GM12878 (cell line): ENCODE measurements around the gene ABCD3. TPM values are rescaled to one million over a fixed set of nuclear protein-coding genes. Genes with fewer than 3 reads are reported as not detected.

ENCODE experiments used
- EGR1 ChIP-seq, 2 experiments: IDR thresholded peaks; 1 replicate in 1 of 2; 2 replicates in 1 of 2; pipeline ENCODE4 v1.6.1; 2011 to 2012; ENCODE audit warnings: low read depth in 2 of 2, low read length in 2 of 2, borderline replicate concordance in 1 of 2, mild to moderate bottlenecking in 1 of 2, moderate library complexity in 1 of 2
- KAT2A ChIP-seq: conservative IDR thresholded peaks from 2 replicates; pipeline ENCODE4 v1.6.1; 2011; ENCODE audit warnings: low read depth, low read length; ENCODE audit not compliant: control insufficient read depth
- MTA2 ChIP-seq: fragments of 450-650 bp; IDR thresholded peaks from 2 replicates; pipeline ENCODE4 v1.6.1; 2016; ENCODE audit warnings: low read depth, mild to moderate bottlenecking, moderate library complexity
- MYC ChIP-seq: IDR thresholded peaks from 2 replicates; pipeline ENCODE4 v1.6.1; 2011; ENCODE audit warnings: mild to moderate bottlenecking, low read length, moderate library complexity, inconsistent platforms; ENCODE audit not compliant: insufficient read depth, insufficient replicate concordance, insufficient read length, severe bottlenecking
- NBN ChIP-seq: fragments of 450-650 bp; IDR thresholded peaks from 2 replicates; pipeline ENCODE4 v1.6.1; 2016
- NR2F1 ChIP-seq: fragments of 450-650 bp; conservative IDR thresholded peaks from 2 replicates; pipeline ENCODE4 v1.6.1; 2017; ENCODE audit warnings: mild to moderate bottlenecking
- POLR2A ChIP-seq: IDR thresholded peaks from 2 replicates; pipeline ENCODE4 v1.6.1; 2011; ENCODE audit warnings: low read depth, mild to moderate bottlenecking, low read length
- SIX5 ChIP-seq: IDR thresholded peaks from 2 replicates; pipeline ENCODE4 v1.6.1; 2011; ENCODE audit warnings: mild to moderate bottlenecking, low read depth, low read length, moderate library complexity; ENCODE audit not compliant: severe bottlenecking
- SMAD1 ChIP-seq: fragments of 450-650 bp; IDR thresholded peaks from 2 replicates; pipeline ENCODE4 v1.6.1; 2018; ENCODE audit warnings: mild to moderate bottlenecking, low read depth; ENCODE audit not compliant: partially characterized antibody
- SMAD5 ChIP-seq: IDR thresholded peaks from 2 replicates; pipeline ENCODE4 v1.6.1; 2016; ENCODE audit warnings: antibody characterized with exemption, low read depth
- SMARCA5 ChIP-seq: fragments of 450-650 bp; IDR thresholded peaks from 2 replicates; pipeline ENCODE4 v1.6.1; 2017; ENCODE audit warnings: mild to moderate bottlenecking
- SMC3 ChIP-seq: IDR thresholded peaks from 2 replicates; pipeline ENCODE4 v1.6.1; 2011; ENCODE audit warnings: low read length, improper control_type of control experiment, borderline replicate concordance
- STAT3 ChIP-seq: IDR thresholded peaks from 2 replicates; pipeline ENCODE4 v1.6.1; 2011; ENCODE audit warnings: low read depth, low read length, improper control_type of control experiment
- WRNIP1 ChIP-seq: IDR thresholded peaks from 2 replicates; pipeline ENCODE4 v1.6.1; 2011; ENCODE audit warnings: low read depth, low read length, improper control_type of control experiment, borderline replicate concordance
- YBX1 ChIP-seq: fragments of 450-650 bp; IDR thresholded peaks from 2 replicates; pipeline ENCODE4 v1.6.1; 2016; ENCODE audit warnings: antibody characterized with exemption
- ZNF207 ChIP-seq: fragments of 450-650 bp; IDR thresholded peaks from 2 replicates; pipeline ENCODE4 v1.6.1; 2014; ENCODE audit warnings: antibody characterized with exemption, mild to moderate bottlenecking, borderline replicate concordance
- ZNF24 ChIP-seq: fragments of 450-650 bp; IDR thresholded peaks from 2 replicates; pipeline ENCODE4 v1.6.1; 2017; ENCODE audit warnings: antibody characterized with exemption, mild to moderate bottlenecking
- ZNF622 ChIP-seq: fragments of 450-650 bp; IDR thresholded peaks from 2 replicates; pipeline ENCODE4 v1.6.1; 2017; ENCODE audit warnings: mild to moderate bottlenecking, inconsistent platforms
- ZZZ3 ChIP-seq: IDR thresholded peaks from 2 replicates; pipeline ENCODE4 v1.6.1; 2011; ENCODE audit warnings: low read depth; ENCODE audit not compliant: control insufficient read depth, insufficient read length
- polyA plus RNA-seq, 11 experiments: library from polyadenylated mRNA; depleted of rRNA in 4 of 11; unstranded in 6 of 11; stranded (reverse) in 5 of 11; fragments of >200 nt; fragmentation: Nextera tagmentation in 4 of 11; fragmentation: Illumina TruSeq in 1 of 11; extraction: Ambion mirVana in 4 of 11; extraction: Trizol in 1 of 11; gene quantifications; 1 replicate in 1 of 11; 2 replicates in 10 of 11; pipeline versions ENCODE4 v1.2.1 to v1.2.3, GENCODE V29; 2011 to 2016; ENCODE audit warnings: inconsistent platforms in 2 of 11, missing spikeins in 2 of 11, low read depth in 1 of 11
- total RNA-seq, 4 experiments: library from RNA; depleted of rRNA in 3 of 4; stranded (reverse); fragments of >200 nt in 3 of 4; fragmentation: Illumina TruSeq in 1 of 4; extraction: Trizol in 1 of 4; gene quantifications; 2 replicates each; pipeline versions ENCODE4 v1.2.1 to v1.2.3, GENCODE V29; 2013 to 2021
- TF ChIP-seq, protein P1 (sequence below): fragments of 150-350 bp; IDR thresholded peaks from 2 replicates; pipeline ENCODE4 v1.6.1; 2016; ENCODE audit warnings: low read depth, low read length
- TF ChIP-seq, protein P2 (sequence below): fragments of 450-650 bp; conservative IDR thresholded peaks from 2 replicates; pipeline ENCODE4 v1.6.1; 2017; ENCODE audit warnings: mild to moderate bottlenecking, moderate library complexity
- TF ChIP-seq, protein P3 (sequence below): IDR thresholded peaks from 2 replicates; pipeline ENCODE4 v1.6.1; 2011; ENCODE audit warnings: borderline replicate concordance, low read depth, mild to moderate bottlenecking, moderate library complexity, low read length; ENCODE audit not compliant: insufficient read depth, poor library complexity, severe bottlenecking
- TF ChIP-seq, protein P4 (sequence below), 3 experiments: IDR thresholded peaks in 2 of 3; conservative IDR thresholded peaks in 1 of 3; 2 replicates each; pipeline ENCODE4 v1.5.1; 2011; ENCODE audit warnings: low read depth in 3 of 3, low read length in 3 of 3, mild to moderate bottlenecking in 3 of 3, control low read depth in 2 of 3, moderate library complexity in 2 of 3, inconsistent platforms in 1 of 3, mixed read lengths in 1 of 3; ENCODE audit not compliant: control insufficient read depth in 2 of 3, insufficient read depth in 1 of 3; ENCODE audit errors: extremely low read depth in 1 of 3

ABCD3 gene
- total and polyA plus RNA-seq, 10 of the 15 experiments (the other 5 are each of a cell fraction or from before 2014, with no cell fraction given), result 15.1 to 40.2 (median 24.1) TPM

DNA sequence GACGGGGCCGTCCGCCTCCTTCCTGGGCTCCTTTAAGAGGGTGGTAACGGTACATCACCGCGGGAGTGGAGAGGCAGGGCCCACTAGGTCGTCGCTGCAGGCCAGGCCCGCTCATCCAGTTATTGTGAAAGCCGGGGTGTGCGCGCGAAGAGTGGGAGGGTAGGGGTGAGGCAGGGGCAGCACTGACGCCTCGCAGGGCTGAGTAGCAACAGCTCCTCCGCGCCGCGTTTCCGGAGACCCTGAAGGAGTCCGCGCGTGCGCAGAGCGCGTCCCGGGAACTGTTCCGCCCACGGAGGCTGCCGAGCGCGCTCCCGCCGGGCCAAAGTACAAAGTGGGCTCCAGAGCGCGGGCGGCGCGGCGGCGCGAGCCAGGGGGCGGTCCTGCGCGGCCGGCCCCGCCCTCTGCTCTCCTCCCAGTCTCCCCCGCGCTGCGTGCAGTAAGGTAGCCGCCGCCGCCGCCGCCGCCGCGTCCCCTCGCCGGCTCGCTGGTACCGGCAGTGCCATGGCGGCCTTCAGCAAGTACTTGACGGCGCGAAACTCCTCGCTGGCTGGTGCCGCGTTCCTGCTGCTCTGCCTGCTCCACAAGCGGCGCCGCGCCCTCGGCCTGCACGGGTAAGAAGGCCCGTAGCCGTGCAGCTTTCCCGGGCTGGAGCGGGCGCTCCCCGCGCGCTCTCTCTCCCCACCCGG is at the start of gene ABCD3 (continued):
- TF ChIP-seq, protein P1, sequence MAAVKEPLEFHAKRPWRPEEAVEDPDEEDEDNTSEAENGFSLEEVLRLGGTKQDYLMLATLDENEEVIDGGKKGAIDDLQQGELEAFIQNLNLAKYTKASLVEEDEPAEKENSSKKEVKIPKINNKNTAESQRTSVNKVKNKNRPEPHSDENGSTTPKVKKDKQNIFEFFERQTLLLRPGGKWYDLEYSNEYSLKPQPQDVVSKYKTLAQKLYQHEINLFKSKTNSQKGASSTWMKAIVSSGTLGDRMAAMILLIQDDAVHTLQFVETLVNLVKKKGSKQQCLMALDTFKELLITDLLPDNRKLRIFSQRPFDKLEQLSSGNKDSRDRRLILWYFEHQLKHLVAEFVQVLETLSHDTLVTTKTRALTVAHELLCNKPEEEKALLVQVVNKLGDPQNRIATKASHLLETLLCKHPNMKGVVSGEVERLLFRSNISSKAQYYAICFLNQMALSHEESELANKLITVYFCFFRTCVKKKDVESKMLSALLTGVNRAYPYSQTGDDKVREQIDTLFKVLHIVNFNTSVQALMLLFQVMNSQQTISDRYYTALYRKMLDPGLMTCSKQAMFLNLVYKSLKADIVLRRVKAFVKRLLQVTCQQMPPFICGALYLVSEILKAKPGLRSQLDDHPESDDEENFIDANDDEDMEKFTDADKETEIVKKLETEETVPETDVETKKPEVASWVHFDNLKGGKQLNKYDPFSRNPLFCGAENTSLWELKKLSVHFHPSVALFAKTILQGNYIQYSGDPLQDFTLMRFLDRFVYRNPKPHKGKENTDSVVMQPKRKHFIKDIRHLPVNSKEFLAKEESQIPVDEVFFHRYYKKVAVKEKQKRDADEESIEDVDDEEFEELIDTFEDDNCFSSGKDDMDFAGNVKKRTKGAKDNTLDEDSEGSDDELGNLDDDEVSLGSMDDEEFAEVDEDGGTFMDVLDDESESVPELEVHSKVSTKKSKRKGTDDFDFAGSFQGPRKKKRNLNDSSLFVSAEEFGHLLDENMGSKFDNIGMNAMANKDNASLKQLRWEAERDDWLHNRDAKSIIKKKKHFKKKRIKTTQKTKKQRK, result no peak
- TF ChIP-seq SMC3 (no peak), ZNF622 (no peak), MTA2 (peak; percentile 49; the same call in 1 of the 2 replicates), NBN (peak; percentile 86), EGR1 (IDR thresholded peaks at IDR 0.05; ENCODE audit: borderline replicate concordance in 1 of 2, low read depth in 2 of 2, low read length in 2 of 2) (peak in 1 of 2 experiments; percentile 89; a peak in 2 of 3 replicates), ZNF207 (peak; percentile 47), NR2F1 (peak; percentile 57), MYC (no peak), SMARCA5 (0 out of 2 replicates have a peak, but pooled peaks have one; percentile 32), SIX5 (no peak), SMAD1 (no peak), YBX1 (no peak), KAT2A (no peak), STAT3 (no peak), SMAD5 (no peak), POLR2A (peak; percentile 94), WRNIP1 (no peak), ZZZ3 (no peak), ZNF24 (no peak; the same call in 1 of the 2 replicates)
- TF ChIP-seq, protein P2, sequence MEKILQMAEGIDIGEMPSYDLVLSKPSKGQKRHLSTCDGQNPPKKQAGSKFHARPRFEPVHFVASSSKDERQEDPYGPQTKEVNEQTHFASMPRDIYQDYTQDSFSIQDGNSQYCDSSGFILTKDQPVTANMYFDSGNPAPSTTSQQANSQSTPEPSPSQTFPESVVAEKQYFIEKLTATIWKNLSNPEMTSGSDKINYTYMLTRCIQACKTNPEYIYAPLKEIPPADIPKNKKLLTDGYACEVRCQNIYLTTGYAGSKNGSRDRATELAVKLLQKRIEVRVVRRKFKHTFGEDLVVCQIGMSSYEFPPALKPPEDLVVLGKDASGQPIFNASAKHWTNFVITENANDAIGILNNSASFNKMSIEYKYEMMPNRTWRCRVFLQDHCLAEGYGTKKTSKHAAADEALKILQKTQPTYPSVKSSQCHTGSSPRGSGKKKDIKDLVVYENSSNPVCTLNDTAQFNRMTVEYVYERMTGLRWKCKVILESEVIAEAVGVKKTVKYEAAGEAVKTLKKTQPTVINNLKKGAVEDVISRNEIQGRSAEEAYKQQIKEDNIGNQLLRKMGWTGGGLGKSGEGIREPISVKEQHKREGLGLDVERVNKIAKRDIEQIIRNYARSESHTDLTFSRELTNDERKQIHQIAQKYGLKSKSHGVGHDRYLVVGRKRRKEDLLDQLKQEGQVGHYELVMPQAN, result no peak; the same call in none of the 2 replicates
- TF ChIP-seq, protein P3, sequence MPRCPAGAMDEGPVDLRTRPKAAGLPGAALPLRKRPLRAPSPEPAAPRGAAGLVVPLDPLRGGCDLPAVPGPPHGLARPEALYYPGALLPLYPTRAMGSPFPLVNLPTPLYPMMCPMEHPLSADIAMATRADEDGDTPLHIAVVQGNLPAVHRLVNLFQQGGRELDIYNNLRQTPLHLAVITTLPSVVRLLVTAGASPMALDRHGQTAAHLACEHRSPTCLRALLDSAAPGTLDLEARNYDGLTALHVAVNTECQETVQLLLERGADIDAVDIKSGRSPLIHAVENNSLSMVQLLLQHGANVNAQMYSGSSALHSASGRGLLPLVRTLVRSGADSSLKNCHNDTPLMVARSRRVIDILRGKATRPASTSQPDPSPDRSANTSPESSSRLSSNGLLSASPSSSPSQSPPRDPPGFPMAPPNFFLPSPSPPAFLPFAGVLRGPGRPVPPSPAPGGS, result no peak
- TF ChIP-seq, protein P4, sequence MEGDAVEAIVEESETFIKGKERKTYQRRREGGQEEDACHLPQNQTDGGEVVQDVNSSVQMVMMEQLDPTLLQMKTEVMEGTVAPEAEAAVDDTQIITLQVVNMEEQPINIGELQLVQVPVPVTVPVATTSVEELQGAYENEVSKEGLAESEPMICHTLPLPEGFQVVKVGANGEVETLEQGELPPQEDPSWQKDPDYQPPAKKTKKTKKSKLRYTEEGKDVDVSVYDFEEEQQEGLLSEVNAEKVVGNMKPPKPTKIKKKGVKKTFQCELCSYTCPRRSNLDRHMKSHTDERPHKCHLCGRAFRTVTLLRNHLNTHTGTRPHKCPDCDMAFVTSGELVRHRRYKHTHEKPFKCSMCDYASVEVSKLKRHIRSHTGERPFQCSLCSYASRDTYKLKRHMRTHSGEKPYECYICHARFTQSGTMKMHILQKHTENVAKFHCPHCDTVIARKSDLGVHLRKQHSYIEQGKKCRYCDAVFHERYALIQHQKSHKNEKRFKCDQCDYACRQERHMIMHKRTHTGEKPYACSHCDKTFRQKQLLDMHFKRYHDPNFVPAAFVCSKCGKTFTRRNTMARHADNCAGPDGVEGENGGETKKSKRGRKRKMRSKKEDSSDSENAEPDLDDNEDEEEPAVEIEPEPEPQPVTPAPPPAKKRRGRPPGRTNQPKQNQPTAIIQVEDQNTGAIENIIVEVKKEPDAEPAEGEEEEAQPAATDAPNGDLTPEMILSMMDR (IDR thresholded peaks at IDR 0.05 in 2 of 3, conservative IDR thresholded peaks at IDR 0.05 in 1 of 3; ENCODE audit: control insufficient read depth in 2 of 3, extremely low read depth in 1 of 3, insufficient read depth in 1 of 3, low read depth in 3 of 3, low read length in 3 of 3), result no peak
